HG03432 (cell line): ENCODE data around the gene MAP3K20.
"Not testable (repeated sequence)": the region's sequence is repeated elsewhere in the genome, so short reads cannot be mapped to it uniquely, and the experiment has no call there.

Experiments
- ATAC-seq: cut with Tn5 transposase; IDR thresholded peaks from one replicate; pipeline ENCODE4 v1.9.1; 2021; ENCODE audit warnings: mild to moderate bottlenecking, moderate library complexity; ENCODE audit not compliant: unreplicated experiment

MAP3K20 gene

DNA sequence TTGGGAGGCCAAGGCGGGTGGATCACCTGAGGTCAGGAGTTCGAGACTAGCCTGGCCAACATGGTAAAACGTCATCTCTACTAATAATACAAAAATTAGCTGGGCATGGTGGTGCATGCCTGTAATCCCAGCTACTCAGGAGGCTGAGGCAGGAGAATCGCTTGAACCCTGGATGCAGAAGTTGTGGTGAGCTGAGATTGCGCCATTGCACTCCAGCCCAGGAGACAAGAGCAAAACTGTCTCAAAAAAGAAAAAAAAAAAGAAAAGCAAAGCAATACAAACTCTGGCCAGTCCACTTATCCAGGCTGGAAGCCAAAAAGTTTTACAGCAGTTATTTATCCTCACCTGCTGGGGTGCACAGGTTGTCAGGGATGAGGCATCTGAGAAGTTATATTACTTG lies 186.7 kb downstream of the MAP3K20 start:
- ATAC-seq: not testable (repeated sequence)

DNA sequence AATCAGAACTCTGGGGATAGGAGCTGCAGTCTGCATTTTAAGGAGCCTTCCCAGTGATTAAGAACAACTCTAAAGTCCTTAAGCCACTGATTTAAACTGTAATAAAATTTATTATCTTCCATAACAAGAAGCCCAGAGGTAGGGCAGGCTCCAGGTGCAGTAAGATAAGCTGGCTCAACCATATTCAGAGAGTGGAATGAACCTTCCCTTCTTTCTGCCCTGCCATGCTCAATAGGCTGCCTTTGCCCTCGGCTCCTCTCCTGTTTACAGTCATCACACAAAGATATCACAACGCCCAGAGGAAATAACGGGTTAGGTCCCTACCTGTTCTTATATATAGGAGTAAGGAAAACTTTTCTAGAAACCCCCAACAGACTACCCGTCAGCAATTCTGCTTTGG lies 188.5 kb downstream of the MAP3K20 start:
- ATAC-seq: no peak

DNA sequence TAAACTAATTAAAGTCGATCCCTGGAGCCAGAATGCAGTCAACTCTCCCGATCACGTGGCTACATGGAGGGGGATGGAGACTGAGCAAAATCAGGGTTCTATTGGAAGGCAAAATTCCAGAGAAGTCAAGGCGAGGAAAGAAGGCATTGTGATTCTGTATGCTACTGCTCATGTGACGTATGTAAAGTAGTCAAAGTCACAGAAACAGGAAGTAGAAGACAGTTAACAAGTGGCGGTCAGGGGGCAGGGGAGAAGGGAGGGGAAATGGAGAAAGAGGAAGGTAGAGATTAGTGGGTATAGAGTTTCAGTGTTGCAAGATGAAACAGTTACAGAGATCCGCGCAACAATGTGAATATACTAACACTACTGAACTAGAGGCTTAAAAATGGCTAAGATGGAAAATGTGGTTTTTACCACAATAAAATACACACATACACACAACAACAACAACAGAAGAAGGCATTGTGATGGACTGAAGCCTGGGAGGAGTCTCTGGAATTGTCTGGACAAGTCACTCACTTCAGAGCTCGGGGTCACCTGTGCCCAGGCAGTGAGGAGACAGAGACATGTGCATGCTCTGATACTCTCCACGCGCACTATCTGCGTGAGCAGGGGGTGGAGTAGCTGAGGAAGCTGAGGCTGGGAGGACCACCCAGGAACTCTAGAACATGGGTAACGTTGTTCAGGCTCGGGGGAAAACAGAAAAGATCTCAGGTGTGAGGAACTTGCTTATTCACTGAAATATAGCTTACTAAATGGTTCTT lies 189.1 kb downstream of the MAP3K20 start:
- peak; percentile 99 for ATAC-seq

DNA sequence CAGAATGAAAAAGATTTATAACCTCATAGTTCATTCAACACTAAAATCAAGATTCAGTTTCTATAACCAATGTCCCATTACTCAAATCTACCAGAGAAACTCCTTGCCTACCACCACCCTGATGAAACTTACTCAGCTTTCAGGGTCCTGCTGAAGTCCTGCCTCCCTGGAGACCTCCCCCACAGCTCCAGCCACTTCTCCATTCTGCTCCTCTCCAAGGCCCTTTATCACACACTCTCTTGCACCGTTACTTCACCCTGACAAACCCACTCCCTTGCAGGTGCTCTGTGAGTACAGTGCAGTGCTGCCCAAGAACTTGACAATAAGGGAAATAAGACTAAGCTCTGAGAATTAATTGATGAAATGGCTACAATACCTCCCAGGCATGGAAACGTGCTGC lies 195.5 kb downstream of the MAP3K20 start:
- no peak for ATAC-seq

DNA sequence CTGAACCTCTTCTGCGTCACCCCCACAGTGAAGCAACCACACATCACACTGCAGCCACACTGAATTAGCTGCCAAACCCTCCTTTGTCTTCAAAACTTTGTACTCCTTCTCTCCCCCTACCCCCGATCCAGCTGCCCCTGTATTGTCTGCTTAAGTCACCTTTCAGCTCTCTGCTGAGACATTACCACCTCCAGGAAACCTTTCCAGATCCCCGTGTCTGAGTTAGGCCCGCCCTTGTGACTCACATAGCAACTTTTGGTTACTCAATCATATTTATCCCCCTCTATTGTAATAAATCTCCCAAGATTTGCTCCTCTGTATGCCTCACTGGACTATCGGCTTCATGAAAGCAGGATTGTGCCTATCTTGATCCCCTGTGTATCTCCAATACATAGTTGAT lies 196.2 kb downstream of the MAP3K20 start:
- no peak for ATAC-seq

DNA sequence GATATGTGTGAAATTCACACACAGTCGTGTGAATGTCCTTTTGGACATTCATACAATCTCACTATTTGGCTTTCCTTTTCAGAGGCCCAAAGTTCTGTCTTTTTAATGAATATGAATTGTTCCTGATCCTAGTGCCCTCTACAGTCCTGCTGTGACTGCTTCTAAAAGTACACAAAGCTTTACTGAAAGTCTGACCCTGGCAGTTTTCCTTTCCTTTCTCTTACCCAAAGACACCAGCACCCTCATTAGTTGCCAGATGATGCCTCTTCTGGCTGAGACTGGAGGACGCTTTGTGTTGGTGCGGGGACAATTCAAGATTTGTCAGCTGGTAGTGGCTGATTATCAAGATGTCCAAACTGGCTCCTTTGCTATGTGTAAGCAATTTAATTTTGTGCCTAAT lies 197.2 kb downstream of the MAP3K20 start:
- no peak for ATAC-seq

DNA sequence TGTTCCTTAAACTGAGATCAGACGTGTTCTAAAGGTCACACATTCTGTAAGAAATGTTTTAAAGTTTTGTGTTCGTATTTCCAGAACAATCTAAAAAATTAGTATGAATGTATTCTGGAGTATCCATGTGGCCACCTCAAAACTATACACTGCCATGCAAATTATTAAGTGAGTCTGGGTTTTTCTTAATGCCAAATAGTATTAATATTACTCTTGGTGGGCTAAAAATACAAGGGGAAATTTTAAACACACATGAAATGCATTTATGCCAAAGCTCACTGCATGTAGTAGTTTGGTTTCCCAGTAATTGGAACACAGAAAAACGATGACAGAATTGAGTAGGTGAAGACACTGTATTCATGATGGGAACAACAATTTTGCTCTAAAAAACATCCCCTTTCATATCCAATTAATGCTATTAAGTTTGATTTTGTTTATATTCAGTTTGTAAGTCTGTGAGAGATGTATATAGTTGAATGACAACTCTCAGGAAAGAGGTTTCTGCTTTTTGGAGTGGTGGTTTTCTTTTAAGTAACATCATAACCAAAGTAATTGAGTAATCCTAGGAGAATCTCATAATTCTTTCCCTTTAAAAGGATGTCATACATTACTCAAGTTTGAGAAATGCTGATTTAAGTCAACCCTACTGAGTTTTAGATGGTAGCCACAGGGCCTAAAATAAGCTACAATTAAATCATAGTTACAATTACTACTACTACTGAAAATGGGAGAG lies 203.3 kb downstream of the MAP3K20 start:
- ATAC-seq: no peak

DNA sequence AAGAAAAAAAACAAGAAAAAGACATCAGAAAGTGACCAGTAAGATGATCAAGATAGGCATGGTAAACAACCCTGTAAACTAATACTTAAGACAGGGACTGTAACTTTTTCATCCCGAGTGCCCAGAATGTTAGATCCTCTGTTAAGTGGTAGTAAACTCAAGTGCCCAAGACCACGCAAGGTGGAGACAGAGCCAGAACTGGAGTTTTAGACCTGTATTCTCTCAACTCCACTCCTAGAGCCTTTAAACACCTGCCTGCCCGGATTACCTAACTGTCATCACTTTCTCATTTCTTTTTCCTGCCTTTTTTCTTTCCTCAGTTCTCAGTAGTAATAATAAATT lies 203.9 kb downstream of the MAP3K20 start:
- no peak for ATAC-seq

DNA sequence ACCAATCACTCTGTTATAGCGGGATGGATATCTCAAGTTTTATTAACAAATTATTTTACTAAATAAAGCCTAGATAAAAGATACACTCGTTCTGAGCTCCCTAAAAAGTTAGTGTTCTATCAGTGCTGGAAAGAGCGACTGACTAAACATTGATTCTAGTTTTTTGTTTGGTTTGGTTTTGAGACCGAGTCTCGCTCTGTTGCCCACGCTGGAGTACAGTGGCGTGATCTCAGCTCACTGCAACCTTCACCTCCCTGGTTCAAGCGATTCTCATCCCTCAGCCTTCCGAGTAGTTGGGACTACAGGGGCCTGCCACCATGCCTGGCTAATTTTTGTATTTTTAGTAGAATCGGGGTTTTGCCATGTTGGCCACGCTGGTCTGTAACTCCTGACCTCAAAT lies 205.2 kb downstream of the MAP3K20 start:
- no peak for ATAC-seq

DNA sequence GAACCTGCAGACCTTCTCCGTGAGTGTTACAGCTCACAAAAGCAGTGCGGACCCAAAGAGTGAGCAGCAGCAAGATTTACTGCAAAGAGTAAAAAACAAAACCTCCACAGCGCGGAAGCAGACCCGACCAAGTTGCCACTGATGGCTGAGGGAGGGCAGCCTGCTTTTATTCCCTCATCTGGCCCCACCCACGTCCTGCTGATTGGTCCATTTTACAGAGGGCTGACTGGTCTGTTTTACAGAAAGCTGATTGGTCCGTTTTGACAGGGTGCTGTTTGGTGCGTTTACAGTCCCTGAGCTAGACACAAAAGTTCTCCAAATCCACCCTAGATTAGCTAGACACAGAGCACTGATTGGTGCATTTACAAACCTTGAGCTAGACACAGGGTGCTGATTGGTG lies 206.3 kb downstream of the MAP3K20 start:
- ATAC-seq: not testable (repeated sequence)

DNA sequence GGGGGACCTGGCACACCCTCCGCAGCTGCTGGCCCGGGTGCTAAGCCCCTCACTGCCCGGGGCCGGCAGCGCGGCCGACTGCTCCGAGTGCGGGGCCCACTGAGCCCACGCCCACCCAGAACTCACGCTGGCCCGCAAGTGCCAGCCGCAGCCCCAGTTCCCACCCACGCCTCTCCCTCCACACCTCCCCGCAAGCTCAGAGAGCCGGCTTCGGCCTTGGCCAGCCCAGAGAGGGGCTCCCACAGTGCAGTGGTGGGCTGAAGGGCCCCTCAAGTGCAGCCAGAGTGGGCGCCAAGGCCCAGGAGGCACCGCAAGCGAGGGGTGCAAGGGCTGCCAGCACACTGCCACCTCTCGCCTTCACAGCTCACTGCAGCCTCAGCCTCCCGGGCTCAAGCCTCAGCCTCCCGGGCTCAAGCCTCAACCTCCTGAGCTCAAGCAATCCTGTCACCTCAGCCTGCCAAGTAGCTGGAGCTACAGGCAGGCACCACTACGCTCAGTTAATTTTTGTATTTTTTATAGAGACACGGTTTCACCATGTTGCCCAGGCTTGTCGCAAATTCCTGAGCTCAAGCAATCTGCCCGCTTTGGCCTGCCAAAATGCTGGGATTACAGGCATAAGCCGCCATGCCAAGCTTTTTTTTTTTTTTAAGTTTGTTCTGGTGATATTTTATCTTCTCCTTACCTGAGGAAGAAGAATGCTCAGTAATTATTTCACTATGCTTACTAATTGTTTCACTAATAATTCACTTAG lies 207.3 kb downstream of the MAP3K20 start:
- ATAC-seq: no peak

DNA sequence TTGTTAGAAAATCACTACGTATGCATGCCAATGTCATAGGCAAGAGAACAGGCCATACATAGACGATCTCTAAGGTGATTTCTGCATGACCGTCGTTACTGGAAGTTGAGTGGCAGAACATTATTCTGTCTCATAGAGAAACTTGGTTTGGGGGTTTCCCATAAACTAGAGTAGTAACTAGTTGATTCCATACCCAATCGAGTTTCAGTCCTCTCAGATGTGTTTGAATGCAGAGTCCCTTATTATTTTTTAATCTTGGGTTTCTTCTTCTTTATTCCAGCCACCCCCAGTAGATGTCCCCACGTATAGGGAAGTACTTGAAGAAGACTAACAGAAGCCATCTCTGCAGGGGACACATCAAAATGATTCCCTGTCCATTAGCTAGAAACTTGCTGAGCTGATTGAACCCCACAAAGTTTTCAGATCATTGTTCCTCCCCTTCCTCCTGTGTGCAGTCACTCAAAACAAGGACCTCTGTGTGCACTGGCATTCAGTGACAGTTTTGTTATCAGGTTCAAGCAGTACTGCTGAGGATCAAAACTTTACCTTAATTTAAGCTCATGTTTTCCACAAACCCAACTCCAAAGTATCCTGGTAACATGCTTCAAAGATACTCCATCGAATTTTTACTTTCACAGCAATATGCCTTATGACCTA lies 210.6 kb downstream of the MAP3K20 start:
- peak; percentile 85 for ATAC-seq

DNA sequence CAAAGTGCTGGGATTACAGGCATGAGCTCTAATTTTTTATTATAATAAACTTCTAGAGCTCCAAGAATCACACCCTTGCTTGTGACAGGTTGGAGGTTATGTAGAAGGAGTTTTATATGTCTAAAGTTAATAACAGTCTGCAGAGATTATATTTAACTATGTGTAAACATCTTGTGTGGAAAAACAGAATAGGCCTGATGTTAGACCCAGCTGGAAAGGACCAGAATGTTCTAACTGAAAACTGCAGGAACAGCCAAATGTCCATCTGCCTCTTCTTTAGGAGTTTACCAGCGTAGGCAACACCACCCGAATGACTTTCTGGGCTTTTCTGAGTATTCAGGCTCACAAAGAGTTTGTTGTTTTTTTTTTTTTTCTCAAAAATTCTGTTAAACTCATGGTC lies 211.9 kb downstream of the MAP3K20 start:
- ATAC-seq: no peak

DNA sequence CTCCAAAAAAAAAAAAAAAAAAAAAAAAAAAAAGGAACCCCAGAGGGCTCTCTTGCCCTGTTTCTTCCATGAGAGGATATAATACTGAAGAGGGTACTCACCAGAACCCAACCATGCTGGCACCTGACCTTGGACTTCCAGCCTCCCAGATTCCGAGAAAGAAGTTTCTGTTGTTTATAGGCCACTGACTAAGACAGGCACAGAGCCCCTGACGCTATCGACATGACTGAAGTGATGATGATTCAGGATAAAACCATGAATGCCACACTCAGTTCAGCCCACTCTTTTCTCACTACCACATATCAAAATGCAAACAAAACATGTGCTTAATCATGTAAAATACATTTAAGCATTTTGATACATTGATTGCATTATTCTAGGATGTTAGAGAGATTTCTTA lies 212.9 kb downstream of the MAP3K20 start:
- no peak for ATAC-seq

DNA sequence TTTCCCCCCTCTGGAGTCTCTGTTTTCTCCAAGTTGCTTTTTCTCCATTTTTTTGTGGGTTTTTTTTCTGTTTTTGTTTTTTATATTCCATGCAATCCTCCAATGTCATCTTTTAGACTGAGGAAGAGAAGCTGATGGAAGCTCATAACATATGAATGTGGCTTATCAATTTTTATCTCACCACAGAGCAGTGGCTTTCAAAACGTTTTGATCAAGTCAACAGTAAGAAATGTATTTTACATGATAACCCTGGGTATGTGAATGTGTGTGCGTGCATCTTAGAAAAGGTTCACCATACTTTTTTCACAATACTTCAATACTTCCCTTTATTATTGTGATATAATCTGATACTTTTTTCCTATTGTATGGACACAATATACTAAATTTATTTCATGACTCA lies 214.4 kb downstream of the MAP3K20 start:
- no peak for ATAC-seq

DNA sequence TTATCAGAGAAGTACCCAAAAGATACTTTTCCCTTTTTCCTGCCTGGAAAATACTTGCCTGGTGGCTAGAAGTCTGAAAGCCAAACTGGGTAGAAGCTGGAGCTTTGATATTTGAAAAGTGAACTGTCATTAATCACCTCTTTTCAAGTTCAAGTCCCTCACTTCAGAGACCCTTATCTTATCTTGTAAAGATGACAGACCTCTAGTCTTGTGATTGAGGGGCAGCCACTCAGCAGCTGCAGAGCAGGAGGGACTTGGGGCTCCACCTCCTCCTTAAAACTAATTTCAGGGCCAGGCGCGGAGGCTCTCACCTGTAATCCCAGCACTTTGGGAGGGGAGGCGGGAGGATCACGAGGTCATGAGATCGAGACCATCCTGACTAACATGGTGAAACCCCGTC lies 214.9 kb downstream of the MAP3K20 start:
- no peak for ATAC-seq

DNA sequence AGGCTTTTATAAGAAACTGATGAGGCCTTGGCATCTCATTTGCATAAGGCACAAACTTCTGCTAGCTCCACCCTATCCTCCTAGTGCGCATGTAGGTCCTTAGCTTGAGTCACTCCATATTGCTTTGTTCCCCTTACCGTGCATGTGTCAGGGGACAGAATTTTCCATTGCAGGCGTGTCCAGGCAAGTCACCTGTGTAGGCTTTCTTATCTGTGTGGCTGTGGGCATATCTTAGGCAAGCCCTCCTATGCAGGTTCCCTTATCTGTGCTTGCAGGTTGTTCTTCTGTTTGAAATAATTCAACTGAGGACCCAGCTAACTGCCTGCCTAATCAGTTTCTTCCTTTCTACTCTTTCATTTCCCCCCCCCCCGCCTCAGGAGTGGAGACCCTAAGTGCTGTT lies 215.8 kb downstream of the MAP3K20 start:
- no peak for ATAC-seq

DNA sequence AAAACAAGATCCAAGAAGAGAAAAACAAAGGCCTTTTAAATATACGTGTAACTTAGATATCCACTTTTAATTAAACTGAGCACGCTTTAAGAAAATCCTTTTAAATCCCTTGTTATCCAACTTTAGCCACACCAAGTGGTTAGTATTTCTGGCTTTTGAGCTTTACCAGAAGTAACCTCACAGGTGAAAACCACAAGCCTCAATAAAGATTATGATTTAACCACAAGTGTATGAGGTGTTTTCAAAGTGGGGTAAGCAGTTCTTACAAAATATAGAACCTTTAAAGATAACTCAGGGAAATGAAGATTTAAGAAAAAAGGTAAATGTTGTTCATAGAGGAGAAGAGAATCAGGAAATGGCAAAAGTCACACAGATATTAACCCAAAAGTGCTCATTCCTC lies 220.6 kb downstream of the MAP3K20 start:
- ATAC-seq: no peak

DNA sequence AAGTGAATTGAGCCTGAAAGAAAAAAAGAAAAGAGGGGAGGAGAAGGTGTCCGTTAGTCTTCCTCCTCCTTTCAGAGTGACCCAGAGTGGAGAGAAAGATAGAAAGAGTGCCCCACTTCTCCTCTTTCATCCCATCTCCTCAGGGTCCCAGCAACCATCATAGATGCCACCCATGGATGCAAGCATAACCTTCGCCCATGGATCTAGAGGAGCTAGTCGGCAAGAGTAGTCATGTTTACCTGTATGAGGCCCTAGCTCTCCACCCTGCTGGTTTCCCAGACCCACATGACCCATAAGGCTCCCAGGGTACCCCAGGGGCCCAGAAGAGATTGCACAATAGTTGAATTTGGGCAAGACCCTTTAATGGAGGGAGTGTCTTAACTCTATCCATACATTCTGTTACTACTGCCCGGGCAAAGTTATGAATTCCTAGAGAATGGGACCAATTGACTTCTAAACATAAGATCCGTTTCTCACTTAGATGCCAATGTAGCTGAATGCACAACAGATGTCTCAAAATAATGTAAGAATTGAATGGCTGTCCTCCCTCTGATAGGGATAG lies 223.0 kb downstream of the MAP3K20 start:
- ATAC-seq: no peak

DNA sequence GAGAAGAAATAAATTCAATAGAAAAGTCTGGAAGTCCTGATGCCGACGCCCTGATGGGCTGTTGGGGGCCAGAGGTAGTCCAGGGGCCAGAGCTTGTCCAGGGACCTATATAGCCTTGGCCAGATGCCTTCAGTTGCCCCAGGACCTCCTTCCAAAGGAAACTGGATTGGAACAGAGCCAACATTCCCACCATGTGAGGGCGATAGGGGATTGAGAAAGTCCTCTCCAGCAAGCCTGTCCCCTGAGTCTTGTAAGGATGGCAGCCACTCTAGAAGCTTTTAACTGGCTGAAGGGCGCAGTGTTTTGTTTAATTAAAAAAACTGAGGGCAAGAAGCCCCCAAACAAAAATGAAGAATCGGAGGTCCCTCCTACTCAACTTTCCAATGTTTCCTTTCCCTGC lies 224.1 kb downstream of the MAP3K20 start:
- no peak for ATAC-seq

DNA sequence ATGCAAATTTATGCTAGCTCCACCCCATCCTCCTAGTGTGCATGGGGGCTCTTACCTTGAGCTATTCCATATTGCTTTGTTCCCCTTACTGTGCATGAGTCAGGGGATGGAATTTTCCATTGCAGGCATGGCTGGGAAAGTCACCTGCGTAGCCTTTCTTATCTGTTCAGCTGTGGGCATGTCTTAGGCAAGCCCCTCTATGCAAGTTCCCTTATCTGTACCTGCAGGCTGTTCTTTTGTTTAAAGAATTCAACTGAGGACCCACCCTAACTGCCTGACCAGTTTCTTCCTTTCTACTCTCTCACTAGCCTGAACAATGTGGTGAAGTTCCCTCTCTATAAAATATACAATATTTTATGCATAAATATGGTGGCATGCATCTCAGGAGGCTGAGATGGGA lies 224.8 kb downstream of the MAP3K20 start:
- ATAC-seq: no peak
